Trophoblast cell (in vitro differentiated cells and primary cell): ENCODE measurements around the gene WNT6.

Experiments
- DNase-seq, 2 donors: peaks; one replicate each; pipeline ENCODE4 v3.0.0-alpha.2; 2016
- H2AFZ ChIP-seq: 2 replicates; pipeline ENCODE4 v1.6.1; 2013; ENCODE audit warnings: low read length, moderate library complexity, mild to moderate bottlenecking; ENCODE audit not compliant: insufficient read depth, poor library complexity
- H2AK5ac ChIP-seq: 2 replicates; pipeline ENCODE4 v1.6.1; 2013; ENCODE audit warnings: mild to moderate bottlenecking, low read length
- H2BK120ac ChIP-seq: 2 replicates; pipeline ENCODE4 v1.6.1; 2013; ENCODE audit warnings: low read length, mild to moderate bottlenecking, moderate library complexity; ENCODE audit not compliant: insufficient read depth, poor library complexity
- H2BK12ac ChIP-seq: 2 replicates; pipeline ENCODE4 v1.6.1; 2013; ENCODE audit warnings: mild to moderate bottlenecking, low read length, moderate library complexity
- H2BK5ac ChIP-seq: 2 replicates; pipeline ENCODE4 v1.6.1; 2013; ENCODE audit warnings: low read length, low read depth, moderate library complexity, mild to moderate bottlenecking; ENCODE audit not compliant: poor library complexity
- H3K14ac ChIP-seq: 2 replicates; pipeline ENCODE4 v1.6.1; 2013; ENCODE audit warnings: mild to moderate bottlenecking, low read length
- H3K18ac ChIP-seq: 2 replicates; pipeline ENCODE4 v1.6.1; 2013; ENCODE audit warnings: mild to moderate bottlenecking, low read length
- H3K23ac ChIP-seq: 2 replicates; pipeline ENCODE4 v1.6.1; 2013; ENCODE audit warnings: low read length
- H3K27ac ChIP-seq: 2 replicates; pipeline ENCODE4 v1.5.1; 2013; ENCODE audit warnings: low read depth, mild to moderate bottlenecking, inconsistent platforms, low read length, moderate library complexity
- H3K27me3 ChIP-seq: 2 replicates; pipeline ENCODE4 v1.6.1; 2013; ENCODE audit warnings: inconsistent platforms, mild to moderate bottlenecking, low read length, moderate library complexity; ENCODE audit not compliant: insufficient read depth
- H3K36me3 ChIP-seq, 2 experiments: 1 replicate in 1 of 2; 2 replicates in 1 of 2; pipeline ENCODE4 v1.6.1; 2013; ENCODE audit warnings: low read length in 2 of 2, mild to moderate bottlenecking in 2 of 2, moderate library complexity in 1 of 2; ENCODE audit not compliant: insufficient read depth in 2 of 2, control insufficient read depth in 1 of 2
- H3K4ac ChIP-seq: 2 replicates; pipeline ENCODE4 v1.6.1; 2013; ENCODE audit warnings: low read depth, mild to moderate bottlenecking, low read length, moderate library complexity
- H3K4me1 ChIP-seq, 2 experiments: 1 replicate in 1 of 2; 2 replicates in 1 of 2; pipeline ENCODE4 v1.6.1; 2013; ENCODE audit warnings: low read length in 2 of 2, mild to moderate bottlenecking in 2 of 2, moderate library complexity in 1 of 2; ENCODE audit not compliant: insufficient read depth in 2 of 2, control insufficient read depth in 1 of 2
- H3K4me2 ChIP-seq: 2 replicates; pipeline ENCODE4 v1.6.1; 2013; ENCODE audit warnings: inconsistent platforms, mild to moderate bottlenecking, low read length, moderate library complexity
- H3K4me3 ChIP-seq: 2 replicates; pipeline ENCODE4 v1.5.1; 2013; ENCODE audit warnings: mild to moderate bottlenecking, low read depth, low read length, inconsistent platforms
- H3K79me1 ChIP-seq: one replicate; pipeline ENCODE4 v1.6.1; 2013; ENCODE audit warnings: low read length
- H3K79me2 ChIP-seq: 2 replicates; pipeline ENCODE4 v1.6.1; 2013; ENCODE audit warnings: low read length, mild to moderate bottlenecking; ENCODE audit not compliant: control insufficient read depth, insufficient read depth, poor library complexity
- H3K9ac ChIP-seq: 2 replicates; pipeline ENCODE4 v1.6.1; 2013; ENCODE audit warnings: mild to moderate bottlenecking, low read length
- H3K9me3 ChIP-seq: 2 replicates; pipeline ENCODE4 v1.6.1; 2013; ENCODE audit warnings: low read depth, mild to moderate bottlenecking, control low read depth, inconsistent platforms, low read length; ENCODE audit not compliant: insufficient read depth
- H4K12ac ChIP-seq: 2 replicates; pipeline ENCODE4 v1.6.1; 2013; ENCODE audit warnings: low read depth, mild to moderate bottlenecking, low read length, moderate library complexity
- H4K8ac ChIP-seq: 2 replicates; pipeline ENCODE4 v1.6.1; 2013; ENCODE audit warnings: low read depth, mild to moderate bottlenecking, low read length, moderate library complexity
- H4K91ac ChIP-seq: one replicate; pipeline ENCODE4 v1.6.1; 2013; ENCODE audit warnings: low read depth, mild to moderate bottlenecking, low read length, moderate library complexity
- WGBS: extraction: QIAGEN DNeasy Blood & Tissue Kit; methylation state at CpG from one replicate; pipeline ENCODE4 v1.1.7; 2013; ENCODE audit warnings: missing lambda C conversion rate; ENCODE audit not compliant: insufficient read length, insufficient coverage; ENCODE audit errors: extremely low coverage; 5-methylcytosine and 5-hydroxymethylcytosine counted together

WNT6 gene

GRCh38 chr2:218865999-218866398 is 6.4 kb downstream of the WNT6 start:
- peak overlapping the region; percentile 46 for H4K91ac ChIP-seq
- no peak overlapping the region for H3K4ac ChIP-seq
- no CpG with 5 or more reads among the region's 6 CpGs for WGBS
- H3K4me1 ChIP-seq = peaks cover 32 to 33% of the 10 kb centered on the region in 2 experiments
- peaks cover 2 to 10% of the 10 kb centered on the region in 2 experiments for H3K36me3 ChIP-seq
- H2BK12ac ChIP-seq = peak overlapping the region; percentile 81
- H3K9me3 ChIP-seq = no peaks in the 10 kb centered on the region
- H3K27me3 ChIP-seq = no peaks in the 10 kb centered on the region
- H4K12ac ChIP-seq = no peak overlapping the region
- H3K14ac ChIP-seq = peak overlapping the region; percentile 46
- H2BK120ac ChIP-seq = peak overlapping the region; percentile 46
- no peaks in the 10 kb centered on the region for H3K79me2 ChIP-seq
- no peak overlapping the region for H2AK5ac ChIP-seq
- H3K9ac ChIP-seq = no peak overlapping the region
- H4K8ac ChIP-seq = no peak overlapping the region
- no peak overlapping the region for H3K27ac ChIP-seq
- no peak overlapping the region for H2AFZ ChIP-seq
- H2BK5ac ChIP-seq = peak overlapping the region; percentile 35
- H3K23ac ChIP-seq = no peak overlapping the region
- H3K18ac ChIP-seq = peak overlapping the region; percentile 66
- H3K79me1 ChIP-seq = peaks cover 2% of the 10 kb centered on the region
- no peak overlapping the region for H3K4me3 ChIP-seq
- no peak for DNase-seq
- no peak overlapping the region for H3K4me2 ChIP-seq

DNA sequence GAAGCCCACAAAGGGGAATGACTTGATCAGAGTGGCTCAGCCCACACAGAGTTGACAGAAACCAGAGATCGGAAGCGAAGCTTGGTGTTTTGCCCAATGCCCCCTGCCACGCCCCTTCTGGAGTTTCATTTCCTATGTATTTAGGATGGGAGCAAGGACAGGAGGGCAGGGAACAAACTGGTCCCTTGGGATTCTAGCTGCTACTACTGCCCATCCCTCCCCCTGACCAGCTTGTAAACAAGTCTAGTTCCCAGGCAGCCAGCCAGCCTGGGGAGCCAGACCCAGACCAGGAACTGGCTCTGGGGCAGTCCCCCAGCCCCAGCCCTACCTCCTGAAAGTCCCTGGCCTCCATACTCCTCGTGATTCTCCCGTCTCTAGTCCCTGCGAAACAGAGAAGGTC is 8.3 kb downstream of the WNT6 start:
- Histone ChIP-seq H3K9ac (no peak overlapping the region), H4K91ac (no peak overlapping the region), H3K79me1 (peaks cover 2% of the 10 kb centered on the region), H2AFZ (no peak overlapping the region), H3K18ac (no peak overlapping the region), H4K8ac (no peak overlapping the region), H3K4me3 (no peak overlapping the region), H3K36me3 (peaks cover 7 to 15% of the 10 kb centered on the region in 2 experiments), H3K14ac (no peak overlapping the region), H3K4me2 (no peak overlapping the region), H2BK120ac (no peak overlapping the region), H4K12ac (no peak overlapping the region), H3K23ac (no peak overlapping the region), H3K4me1 (peaks cover 38 to 39% of the 10 kb centered on the region in 2 experiments), H3K9me3 (no peaks in the 10 kb centered on the region), H2BK5ac (no peak overlapping the region), H3K79me2 (no peaks in the 10 kb centered on the region), H3K4ac (no peak overlapping the region), H2BK12ac (no peak overlapping the region), H3K27me3 (no peaks in the 10 kb centered on the region), H2AK5ac (no peak overlapping the region), H3K27ac (no peak overlapping the region)
- DNase-seq = no peak
- no CpG with 5 or more reads among the region's 6 CpGs for WGBS

DNA sequence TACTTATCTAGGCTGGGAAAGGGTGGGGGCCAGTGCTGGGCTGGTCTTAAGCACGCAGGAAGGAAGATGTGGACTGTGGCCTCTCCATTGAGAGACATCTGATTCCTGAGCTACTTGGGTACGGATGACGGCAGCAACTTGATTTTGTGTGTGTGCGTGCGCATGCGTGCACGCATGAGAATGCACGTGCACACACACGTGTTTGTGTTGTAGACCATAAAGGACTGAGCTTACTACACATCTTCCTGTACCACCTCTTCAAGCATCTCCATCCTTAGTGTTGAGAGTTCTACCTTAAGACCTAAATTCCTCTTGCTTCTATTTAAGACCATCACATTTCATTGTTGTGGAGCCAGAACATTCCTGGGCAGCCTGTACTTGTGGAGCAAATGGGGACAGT is 9.5 kb downstream of the WNT6 start:
- H2BK5ac ChIP-seq = no peak overlapping the region
- H4K12ac ChIP-seq = no peak overlapping the region
- no peak overlapping the region for H4K91ac ChIP-seq
- peaks cover 38 to 41% of the 10 kb centered on the region in 2 experiments for H3K4me1 ChIP-seq
- H3K27me3 ChIP-seq = no peaks in the 10 kb centered on the region
- no peak overlapping the region for H3K23ac ChIP-seq
- H2AK5ac ChIP-seq = no peak overlapping the region
- no CpG with 5 or more reads among the region's 9 CpGs for WGBS
- H3K4ac ChIP-seq = no peak overlapping the region
- no peak overlapping the region for H3K4me2 ChIP-seq
- no peak overlapping the region for H3K27ac ChIP-seq
- no peak overlapping the region for H3K9ac ChIP-seq
- peaks cover 3% of the 10 kb centered on the region for H3K9me3 ChIP-seq
- no peak overlapping the region for H4K8ac ChIP-seq
- H3K18ac ChIP-seq = no peak overlapping the region
- no peak overlapping the region for H2AFZ ChIP-seq
- H3K14ac ChIP-seq = no peak overlapping the region
- peaks cover 16 to 23% of the 10 kb centered on the region in 2 experiments for H3K36me3 ChIP-seq
- DNase-seq = no peak
- H3K79me2 ChIP-seq = no peaks in the 10 kb centered on the region
- no peak overlapping the region for H2BK12ac ChIP-seq
- H3K4me3 ChIP-seq = no peak overlapping the region
- H2BK120ac ChIP-seq = no peak overlapping the region
- H3K79me1 ChIP-seq = peaks cover 2% of the 10 kb centered on the region

DNA sequence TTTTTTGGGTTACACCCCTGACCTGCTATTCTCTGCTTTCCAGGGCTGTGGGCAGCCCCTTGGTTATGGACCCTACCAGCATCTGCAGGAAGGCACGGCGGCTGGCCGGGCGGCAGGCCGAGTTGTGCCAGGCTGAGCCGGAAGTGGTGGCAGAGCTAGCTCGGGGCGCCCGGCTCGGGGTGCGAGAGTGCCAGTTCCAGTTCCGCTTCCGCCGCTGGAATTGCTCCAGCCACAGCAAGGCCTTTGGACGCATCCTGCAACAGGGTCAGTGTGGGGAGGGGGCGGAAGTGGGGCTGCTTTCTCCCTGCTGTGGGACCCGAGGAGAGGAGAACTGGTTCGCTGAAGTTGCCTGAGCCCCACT is 11.4 kb downstream of the WNT6 start:
- Histone ChIP-seq H3K4me3 (no peak overlapping the region), H2BK120ac (no peak overlapping the region), H3K27ac (no peak overlapping the region), H4K8ac (no peak overlapping the region), H3K14ac (no peak overlapping the region), H3K9ac (no peak overlapping the region), H4K12ac (no peak overlapping the region), H3K79me2 (no peaks in the 10 kb centered on the region), H3K9me3 (peaks cover 3% of the 10 kb centered on the region), H3K36me3 (peaks cover 20 to 25% of the 10 kb centered on the region in 2 experiments), H2AK5ac (no peak overlapping the region), H3K18ac (no peak overlapping the region), H4K91ac (no peak overlapping the region), H3K4me2 (no peak overlapping the region), H2BK5ac (no peak overlapping the region), H3K4me1 (peaks cover 27% of the 10 kb centered on the region in 2 experiments), H2BK12ac (no peak overlapping the region), H3K79me1 (no peaks in the 10 kb centered on the region), H3K4ac (no peak overlapping the region), H3K23ac (no peak overlapping the region), H3K27me3 (no peaks in the 10 kb centered on the region), H2AFZ (no peak overlapping the region)
- WGBS = no CpG with 5 or more reads among the region's 18 CpGs
- no peak for DNase-seq
